Measurements from ENCODE around the gene SNAPC4.

- TF ChIP-seq POLR2A (IDR thresholded peaks at IDR 0.05) (no peak), CTCF (IDR thresholded peaks at IDR 0.05) (no peak)
These were observed 32.4 kb downstream of the SNAPC4 start for GRCh38 chr9:136367296-136368145.
